Fibroblast of skin of right quadriceps (primary cell): ENCODE data around the gene POU3F3.
A peak's percentile ranks its signal among the peaks of the same experiment; 100 is the strongest.

ENCODE experiments used
- DNase-seq: peaks from one replicate; pipeline ENCODE4 v3.0.0-alpha.2; 2013

POU3F3 gene

GRCh38 chr2:104878863-104879512 lies 25.1 kb downstream of the POU3F3 start:
- no peak for DNase-seq

- no peak for DNase-seq
Measured at GRCh38 chr2:104880076-104880475, 26.2 kb downstream of the POU3F3 start.

GRCh38 chr2:104883357-104883756 lies 29.4 kb downstream of the POU3F3 start:
- no peak for DNase-seq

- DNase-seq = no peak
Measured at GRCh38 chr2:104885119-104885782, 31.3 kb downstream of the POU3F3 start.

- no peak for DNase-seq
Measured at GRCh38 chr2:104887676-104888075, 33.8 kb downstream of the POU3F3 start.

GRCh38 chr2:104888489-104889258 lies 34.8 kb downstream of the POU3F3 start:
- no peak for DNase-seq

- no peak for DNase-seq
Measured at GRCh38 chr2:104889291-104889959, 35.5 kb downstream of the POU3F3 start.

- DNase-seq = no peak
Measured at GRCh38 chr2:104889960-104890684, 36.2 kb downstream of the POU3F3 start.

GRCh38 chr2:104890685-104891069 lies 36.8 kb downstream of the POU3F3 start:
- no peak for DNase-seq

GRCh38 chr2:104891145-104891544 lies 37.2 kb downstream of the POU3F3 start:
- DNase-seq = no peak

GRCh38 chr2:104896446-104896845 lies 42.5 kb downstream of the POU3F3 start:
- no peak for DNase-seq

- peak; percentile 63 for DNase-seq
Measured at GRCh38 chr2:104897515-104898184, 43.7 kb downstream of the POU3F3 start.

- DNase-seq = no peak
Measured at GRCh38 chr2:104900608-104901007, 46.7 kb downstream of the POU3F3 start.

GRCh38 chr2:104901037-104901881 lies 47.3 kb downstream of the POU3F3 start:
- DNase-seq = no peak

GRCh38 chr2:104902317-104902716 lies 48.4 kb downstream of the POU3F3 start:
- no peak for DNase-seq
